K562 (cell line): ENCODE data around the gene XRN1. TPM values are rescaled to one million over a fixed set of nuclear protein-coding genes. Genes with fewer than 3 reads are reported as not detected.

Source experiments
- CREB3L1 ChIP-seq: fragments of 450-650 bp; IDR thresholded peaks from 2 replicates; pipeline ENCODE4 v1.6.1; 2014; ENCODE audit warnings: low read depth, mild to moderate bottlenecking, moderate library complexity, borderline replicate concordance
- CTCF ChIP-seq, 3 experiments: IDR thresholded peaks in 2 of 3; conservative IDR thresholded peaks in 1 of 3; 2 replicates each; pipeline ENCODE4 v1.5.1; 2011 to 2012; ENCODE audit warnings: low read length in 3 of 3, mild to moderate bottlenecking in 3 of 3, control low read depth in 2 of 3, improper control_type of control experiment in 1 of 3, inconsistent platforms in 1 of 3, low read depth in 1 of 3, mixed read lengths in 1 of 3, moderate library complexity in 1 of 3; ENCODE audit not compliant: insufficient read depth in 2 of 3
- HMGXB4 ChIP-seq: sonication (generic); formaldehyde crosslinking; IDR thresholded peaks from 2 replicates; pipeline ENCODE4 v1.8.1; 2023; ENCODE audit warnings: mild to moderate bottlenecking, missing genetic modification reagents
- L3MBTL2 ChIP-seq: fragments of 450-650 bp; IDR thresholded peaks from 2 replicates; pipeline ENCODE4 v1.6.1; 2016; ENCODE audit warnings: mild to moderate bottlenecking, moderate library complexity
- NKRF ChIP-seq: fragments of 450-650 bp; IDR thresholded peaks from 2 replicates; pipeline ENCODE4 v1.6.1; 2016; ENCODE audit warnings: borderline replicate concordance
- TBL1XR1 ChIP-seq, 2 experiments: IDR thresholded peaks; 2 replicates each; pipeline ENCODE4 v1.6.1; 2012; ENCODE audit warnings: improper control_type of control experiment in 2 of 2, low read length in 2 of 2, mild to moderate bottlenecking in 1 of 2
- WHSC1 ChIP-seq: IDR thresholded peaks from one replicate; pipeline ENCODE4 v1.6.1; 2012; ENCODE audit warnings: low read length, control low read depth, inconsistent platforms
- polyA plus RNA-seq, 8 experiments: library from polyadenylated mRNA; depleted of rRNA in 4 of 8; stranded (reverse) in 5 of 8; unstranded in 3 of 8; fragments of >200 nt; fragmentation: Nextera tagmentation in 2 of 8; fragmentation: Illumina TruSeq in 1 of 8; extraction: Ambion mirVana in 2 of 8; extraction: Trizol in 1 of 8; gene quantifications; 2 replicates each; pipeline versions ENCODE4 v1.2.1 to v1.2.3, GENCODE V29; 2011 to 2014; ENCODE audit warnings: inconsistent platforms in 1 of 8, missing spikeins in 1 of 8
- total RNA-seq, 7 experiments: library from RNA; depleted of rRNA in 6 of 7; stranded (reverse); fragments of >200 nt in 6 of 7; fragmentation: Illumina TruSeq in 2 of 7; extraction: Trizol in 2 of 7; gene quantifications; 2 replicates each; pipeline versions ENCODE4 v1.2.1 to v1.2.3, GENCODE V29; 2011 to 2021; ENCODE audit warnings: low replicate concordance in 1 of 7
- TF ChIP-seq, protein P1 (sequence below), 2 experiments: fragments of 450-650 bp; formaldehyde crosslinking in 1 of 2; IDR thresholded peaks; 2 replicates each; pipeline versions ENCODE4 v1.4.0 to v1.6.1; 2014 to 2020; ENCODE audit warnings: mild to moderate bottlenecking in 2 of 2, borderline replicate concordance in 1 of 2, low read depth in 1 of 2
- TF ChIP-seq, protein P2 (sequence below): fragments of 250-450 bp; sonication (Bioruptor Pico); IDR thresholded peaks from 2 replicates; pipeline ENCODE4 v1.6.1; 2021; ENCODE audit warnings: mild to moderate bottlenecking

Gene XRN1
- total and polyA plus RNA-seq, 9 of the 15 experiments (the other 6 are each of a cell fraction or from before 2014, with no cell fraction given) = 3.1 to 28.4 (median 17.2) TPM

- TF ChIP-seq, protein P1, sequence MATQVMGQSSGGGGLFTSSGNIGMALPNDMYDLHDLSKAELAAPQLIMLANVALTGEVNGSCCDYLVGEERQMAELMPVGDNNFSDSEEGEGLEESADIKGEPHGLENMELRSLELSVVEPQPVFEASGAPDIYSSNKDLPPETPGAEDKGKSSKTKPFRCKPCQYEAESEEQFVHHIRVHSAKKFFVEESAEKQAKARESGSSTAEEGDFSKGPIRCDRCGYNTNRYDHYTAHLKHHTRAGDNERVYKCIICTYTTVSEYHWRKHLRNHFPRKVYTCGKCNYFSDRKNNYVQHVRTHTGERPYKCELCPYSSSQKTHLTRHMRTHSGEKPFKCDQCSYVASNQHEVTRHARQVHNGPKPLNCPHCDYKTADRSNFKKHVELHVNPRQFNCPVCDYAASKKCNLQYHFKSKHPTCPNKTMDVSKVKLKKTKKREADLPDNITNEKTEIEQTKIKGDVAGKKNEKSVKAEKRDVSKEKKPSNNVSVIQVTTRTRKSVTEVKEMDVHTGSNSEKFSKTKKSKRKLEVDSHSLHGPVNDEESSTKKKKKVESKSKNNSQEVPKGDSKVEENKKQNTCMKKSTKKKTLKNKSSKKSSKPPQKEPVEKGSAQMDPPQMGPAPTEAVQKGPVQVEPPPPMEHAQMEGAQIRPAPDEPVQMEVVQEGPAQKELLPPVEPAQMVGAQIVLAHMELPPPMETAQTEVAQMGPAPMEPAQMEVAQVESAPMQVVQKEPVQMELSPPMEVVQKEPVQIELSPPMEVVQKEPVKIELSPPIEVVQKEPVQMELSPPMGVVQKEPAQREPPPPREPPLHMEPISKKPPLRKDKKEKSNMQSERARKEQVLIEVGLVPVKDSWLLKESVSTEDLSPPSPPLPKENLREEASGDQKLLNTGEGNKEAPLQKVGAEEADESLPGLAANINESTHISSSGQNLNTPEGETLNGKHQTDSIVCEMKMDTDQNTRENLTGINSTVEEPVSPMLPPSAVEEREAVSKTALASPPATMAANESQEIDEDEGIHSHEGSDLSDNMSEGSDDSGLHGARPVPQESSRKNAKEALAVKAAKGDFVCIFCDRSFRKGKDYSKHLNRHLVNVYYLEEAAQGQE (IDR thresholded peaks at IDR 0.05; ENCODE audit: borderline replicate concordance) = peak; percentile 90
- TF ChIP-seq, protein P1 (CRISPR knock-in tag; IDR thresholded peaks at IDR 0.05; ENCODE audit: low read depth) = no peak
- TF ChIP-seq WHSC1 = no peak
- peak; percentile 80 to 85 (median 83) for TF ChIP-seq CTCF (IDR thresholded peaks at IDR 0.05 in 2 of 3, conservative IDR thresholded peaks at IDR 0.05 in 1 of 3; ENCODE audit: insufficient read depth in 2 of 3, low read depth in 1 of 3, low read length in 3 of 3)
- no peak for TF ChIP-seq NKRF
- peak; percentile 89 for TF ChIP-seq L3MBTL2
- TF ChIP-seq CREB3L1 = 0 out of 2 replicates have a peak, but pooled peaks have one; percentile 16
- TF ChIP-seq TBL1XR1 (IDR thresholded peaks at IDR 0.05; ENCODE audit: low read length in 2 of 2) = no peak
- TF ChIP-seq HMGXB4 (CRISPR knock-in tag) = 0 out of 2 replicates have a peak, but pooled peaks have one; percentile 52
- TF ChIP-seq, protein P2, sequence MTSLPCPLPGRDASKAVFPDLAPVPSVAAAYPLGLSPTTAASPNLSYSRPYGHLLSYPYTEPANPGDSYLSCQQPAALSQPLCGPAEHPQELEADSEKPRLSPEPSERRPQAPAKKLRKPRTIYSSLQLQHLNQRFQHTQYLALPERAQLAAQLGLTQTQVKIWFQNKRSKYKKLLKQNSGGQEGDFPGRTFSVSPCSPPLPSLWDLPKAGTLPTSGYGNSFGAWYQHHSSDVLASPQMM (CRISPR knock-in tag) = no peak
Measured at GRCh38 chr3:142279965-142280590, 167.8 kb downstream of the XRN1 start (continued).
